GM23338 (cell line): ENCODE data around the gene GNL3.

Experiments used
- CREB1 ChIP-seq: fragments of 250-450 bp; sonication (Bioruptor Pico); IDR thresholded peaks from 2 replicates; pipeline ENCODE4 v1.5.0; 2020; ENCODE audit warnings: low read depth, mild to moderate bottlenecking, moderate library complexity
- CTCF ChIP-seq, 2 experiments: fragments of 200-600 bp in 1 of 2; sonication (generic) in 1 of 2; conservative IDR thresholded peaks; 2 replicates each; pipeline versions ENCODE4 v1.5.1 to v1.6.1; 2016 to 2017; ENCODE audit warnings: antibody characterized with exemption in 2 of 2, low read depth in 2 of 2, mild to moderate bottlenecking in 2 of 2, moderate library complexity in 1 of 2
- ETS1 ChIP-seq: IDR thresholded peaks from 2 replicates; pipeline ENCODE4 v1.6.1; 2016; ENCODE audit warnings: antibody characterized with exemption
- EZH2 ChIP-seq: fragments of 200-600 bp; sonication (generic); IDR thresholded peaks from one replicate; pipeline ENCODE4 v1.8.0; 2017; ENCODE audit warnings: antibody characterized with exemption, mild to moderate bottlenecking, low read depth; ENCODE audit not compliant: unreplicated experiment
- EZH2phosphoT487 ChIP-seq: fragments of 200-600 bp; sonication (generic); IDR thresholded peaks from one replicate; pipeline ENCODE4 v1.8.1; 2018; ENCODE audit warnings: antibody characterized with exemption; ENCODE audit not compliant: unreplicated experiment
- JUNB ChIP-seq: IDR thresholded peaks from one replicate; pipeline ENCODE4 v1.6.1; 2016; ENCODE audit warnings: antibody characterized with exemption; ENCODE audit not compliant: unreplicated experiment
- NANOG ChIP-seq: IDR thresholded peaks from 2 replicates; pipeline ENCODE4 v1.6.1; 2016; ENCODE audit warnings: antibody characterized with exemption, borderline replicate concordance
- POLR2AphosphoS5 ChIP-seq: IDR thresholded peaks from 2 replicates; pipeline ENCODE4 v1.6.1; 2016; ENCODE audit warnings: antibody characterized with exemption, low read depth
- REST ChIP-seq: IDR thresholded peaks from one replicate; pipeline ENCODE4 v1.6.1; 2018; ENCODE audit warnings: antibody characterized with exemption; ENCODE audit not compliant: unreplicated experiment
- STAT1 ChIP-seq: IDR thresholded peaks from one replicate; pipeline ENCODE4 v1.6.1; 2016; ENCODE audit warnings: antibody characterized with exemption; ENCODE audit not compliant: unreplicated experiment
- ZNF114 ChIP-seq: fragments of 250-450 bp; sonication (Bioruptor Pico); IDR thresholded peaks from 2 replicates; pipeline ENCODE4 v1.5.0; 2020; ENCODE audit warnings: mild to moderate bottlenecking, moderate library complexity
- ZNF331 ChIP-seq: fragments of 250-450 bp; sonication (Bioruptor Pico); IDR thresholded peaks from 2 replicates; pipeline ENCODE4 v1.5.0; 2020; ENCODE audit warnings: low read depth, mild to moderate bottlenecking, moderate library complexity
- ZNF462 ChIP-seq: fragments of 250-450 bp; sonication (Bioruptor Pico); IDR thresholded peaks from 2 replicates; pipeline ENCODE4 v1.5.0; 2020; ENCODE audit warnings: mild to moderate bottlenecking, moderate library complexity

- no peak for TF ChIP-seq ZNF114 (CRISPR knock-in tag)
- TF ChIP-seq EZH2phosphoT487 = no peak
- no peak for TF ChIP-seq CTCF (conservative IDR thresholded peaks at IDR 0.05; ENCODE audit: low read depth in 2 of 2)
- no peak for TF ChIP-seq EZH2
- no peak for TF ChIP-seq JUNB
- no peak for TF ChIP-seq STAT1
- TF ChIP-seq CREB1 (CRISPR knock-in tag) = no peak
- TF ChIP-seq ZNF331 (CRISPR knock-in tag) = no peak
- TF ChIP-seq POLR2AphosphoS5 = no peak
- no peak for TF ChIP-seq NANOG
- TF ChIP-seq ETS1 = no peak
- TF ChIP-seq REST = no peak
- TF ChIP-seq ZNF462 (CRISPR knock-in tag) = no peak
Measured at GRCh38 chr3:52679199-52679538, 6.7 kb upstream of the GNL3 start.
